ENCODE results near the gene FAXDC2.

FAXDC2 gene

DNA sequence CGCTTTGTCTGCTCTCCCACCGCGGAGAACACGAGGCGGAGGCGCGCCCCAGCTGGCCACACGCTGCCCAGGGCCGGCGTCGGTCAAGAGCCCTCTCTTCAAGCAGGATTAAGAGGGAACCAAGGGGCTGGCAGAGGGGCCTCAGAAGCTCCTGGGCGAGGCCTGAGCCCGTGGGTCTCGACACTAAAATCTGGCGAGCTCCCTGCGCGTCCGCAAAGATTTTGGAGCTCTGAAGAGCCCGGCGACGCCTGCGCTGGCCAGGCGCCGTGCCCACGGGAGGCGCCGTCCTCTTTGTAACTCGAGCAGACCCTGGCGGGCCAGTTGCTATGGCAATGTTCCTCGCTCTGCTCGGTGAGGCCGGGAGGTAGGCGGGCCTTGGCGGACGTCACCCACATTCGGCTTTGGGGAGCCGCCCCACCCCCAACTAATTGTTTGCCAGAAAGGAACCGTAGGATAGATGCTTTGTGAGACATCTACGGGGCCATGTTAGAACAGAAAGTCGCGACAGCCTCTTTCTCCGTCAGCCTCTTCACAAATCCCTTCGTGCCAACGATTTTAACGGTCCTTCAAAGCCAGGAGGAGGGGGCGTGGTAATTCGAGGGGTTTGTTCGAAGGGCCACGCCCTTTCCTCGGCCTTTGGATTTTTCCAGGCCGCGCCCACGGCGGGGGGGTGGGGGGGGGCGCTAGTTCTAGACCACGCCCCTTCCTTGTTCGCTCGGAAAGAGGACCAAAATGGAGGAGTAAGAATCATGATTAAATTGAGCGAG lies 7.3 kb upstream of the FAXDC2 start:
- H3K4me3 ChIP-seq (replicated peaks; ENCODE audit: low read depth, low read length): peak overlapping the region; percentile 85
- TF ChIP-seq, protein P1, sequence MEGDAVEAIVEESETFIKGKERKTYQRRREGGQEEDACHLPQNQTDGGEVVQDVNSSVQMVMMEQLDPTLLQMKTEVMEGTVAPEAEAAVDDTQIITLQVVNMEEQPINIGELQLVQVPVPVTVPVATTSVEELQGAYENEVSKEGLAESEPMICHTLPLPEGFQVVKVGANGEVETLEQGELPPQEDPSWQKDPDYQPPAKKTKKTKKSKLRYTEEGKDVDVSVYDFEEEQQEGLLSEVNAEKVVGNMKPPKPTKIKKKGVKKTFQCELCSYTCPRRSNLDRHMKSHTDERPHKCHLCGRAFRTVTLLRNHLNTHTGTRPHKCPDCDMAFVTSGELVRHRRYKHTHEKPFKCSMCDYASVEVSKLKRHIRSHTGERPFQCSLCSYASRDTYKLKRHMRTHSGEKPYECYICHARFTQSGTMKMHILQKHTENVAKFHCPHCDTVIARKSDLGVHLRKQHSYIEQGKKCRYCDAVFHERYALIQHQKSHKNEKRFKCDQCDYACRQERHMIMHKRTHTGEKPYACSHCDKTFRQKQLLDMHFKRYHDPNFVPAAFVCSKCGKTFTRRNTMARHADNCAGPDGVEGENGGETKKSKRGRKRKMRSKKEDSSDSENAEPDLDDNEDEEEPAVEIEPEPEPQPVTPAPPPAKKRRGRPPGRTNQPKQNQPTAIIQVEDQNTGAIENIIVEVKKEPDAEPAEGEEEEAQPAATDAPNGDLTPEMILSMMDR (IDR thresholded peaks at IDR 0.05; ENCODE audit: low read depth, low read length, missing control alignments): no peak
- peak; percentile 88 for DNase-seq (ENCODE audit: extremely low read depth, low read depth)

DNA sequence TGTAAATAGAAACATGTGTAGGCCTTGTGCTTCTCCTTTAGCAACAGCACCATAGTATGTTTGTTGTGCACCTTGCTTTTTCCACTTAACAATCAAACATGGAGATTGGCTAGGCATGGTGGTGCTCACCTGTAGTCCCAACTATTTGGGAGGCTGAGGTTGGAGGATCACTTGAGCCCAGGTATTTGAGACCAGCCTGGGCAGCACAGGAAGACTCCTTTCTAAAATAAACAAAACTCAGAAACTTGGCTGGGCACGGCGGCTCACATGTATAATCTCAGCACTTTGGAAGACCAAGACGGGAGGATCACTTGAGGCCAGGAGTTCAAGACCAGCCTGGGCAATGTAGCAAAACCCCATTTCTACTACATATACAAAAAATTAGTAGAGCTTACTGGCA lies 948 bp upstream of the FAXDC2 start:
- H3K4me3 ChIP-seq (replicated peaks; ENCODE audit: low read depth, low read length): no peak overlapping the region
- DNase-seq (ENCODE audit: extremely low read depth, low read depth): no peak
- TF ChIP-seq, protein P1 (IDR thresholded peaks at IDR 0.05; ENCODE audit: low read depth, low read length, missing control alignments): no peak

DNA sequence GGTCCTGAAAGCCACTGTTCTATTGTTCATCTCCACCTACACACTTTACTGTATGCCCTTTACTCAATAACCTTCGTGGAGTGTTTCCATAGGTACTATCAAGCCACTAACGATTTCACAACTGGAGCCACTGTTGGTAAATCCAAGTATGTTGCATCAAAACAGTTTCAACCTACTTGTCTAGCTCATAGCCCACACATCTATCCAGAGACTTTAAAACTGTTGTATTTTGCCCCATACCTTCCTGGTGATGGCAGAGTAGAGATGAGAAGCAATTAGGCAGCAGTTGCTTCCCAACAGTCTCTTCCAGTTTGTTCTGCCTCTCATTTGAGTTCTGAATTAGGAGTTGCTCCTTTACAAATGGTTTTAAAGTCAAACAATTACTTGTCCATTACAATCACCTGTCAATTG lies 607 bp downstream of the FAXDC2 start:
- TF ChIP-seq, protein P1 (IDR thresholded peaks at IDR 0.05; ENCODE audit: low read depth, low read length, missing control alignments): no peak
- H3K4me3 ChIP-seq (replicated peaks; ENCODE audit: low read depth, low read length): peak overlapping the region; percentile 47
- no peak for DNase-seq (ENCODE audit: extremely low read depth, low read depth)

DNA sequence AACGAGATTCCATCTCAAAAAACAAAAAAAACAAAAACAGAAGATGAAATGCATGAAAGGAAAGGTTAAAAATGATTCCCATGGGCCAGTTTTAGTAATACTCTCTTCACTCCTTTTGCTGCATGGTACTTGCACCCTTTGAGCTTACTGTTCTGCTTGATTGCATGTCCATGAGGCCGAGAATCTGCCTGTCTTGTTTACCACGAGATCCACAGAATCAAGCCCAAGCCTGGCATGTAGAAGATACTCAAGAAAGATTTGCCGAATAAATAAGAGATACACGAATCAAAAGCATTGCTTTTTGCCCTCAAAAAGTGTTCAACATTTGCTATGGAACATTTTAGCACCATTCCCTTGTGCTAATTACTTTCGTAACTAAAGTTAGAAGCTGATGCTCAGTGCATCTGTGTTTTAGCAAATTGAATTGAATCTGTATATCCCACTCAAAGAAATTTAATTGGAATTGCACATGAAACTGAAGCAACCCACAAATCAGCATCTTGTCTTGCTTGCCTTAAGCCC lies 1.1 kb downstream of the FAXDC2 start:
- no peak for DNase-seq (ENCODE audit: extremely low read depth, low read depth)
- TF ChIP-seq, protein P1 (IDR thresholded peaks at IDR 0.05; ENCODE audit: low read depth, low read length, missing control alignments): no peak
- peak overlapping the region; percentile 47 for H3K4me3 ChIP-seq (replicated peaks; ENCODE audit: low read depth, low read length)

DNA sequence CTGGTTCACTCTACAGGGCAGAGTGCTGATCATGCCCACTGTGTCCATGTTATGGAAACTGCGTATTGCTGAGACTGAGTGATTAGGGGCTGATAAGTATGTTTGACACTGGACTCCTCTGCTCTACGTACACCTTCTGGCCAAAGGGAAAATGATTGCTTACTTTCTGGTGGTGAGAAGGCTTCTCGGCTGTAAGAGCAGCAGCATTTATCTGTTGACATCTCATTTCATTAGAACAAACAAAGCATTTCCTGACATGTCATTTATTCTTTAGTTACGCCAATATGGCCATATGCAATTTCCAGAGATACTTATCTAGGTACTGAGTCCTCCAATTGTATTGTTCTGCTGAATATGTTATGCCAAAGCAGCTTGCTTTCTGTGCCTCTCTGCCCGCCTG lies 5.6 kb downstream of the FAXDC2 start:
- H3K4me3 ChIP-seq (replicated peaks; ENCODE audit: low read depth, low read length): no peak overlapping the region
- TF ChIP-seq, protein P1 (IDR thresholded peaks at IDR 0.05; ENCODE audit: low read depth, low read length, missing control alignments): no peak
- DNase-seq (ENCODE audit: extremely low read depth, low read depth): no peak

DNA sequence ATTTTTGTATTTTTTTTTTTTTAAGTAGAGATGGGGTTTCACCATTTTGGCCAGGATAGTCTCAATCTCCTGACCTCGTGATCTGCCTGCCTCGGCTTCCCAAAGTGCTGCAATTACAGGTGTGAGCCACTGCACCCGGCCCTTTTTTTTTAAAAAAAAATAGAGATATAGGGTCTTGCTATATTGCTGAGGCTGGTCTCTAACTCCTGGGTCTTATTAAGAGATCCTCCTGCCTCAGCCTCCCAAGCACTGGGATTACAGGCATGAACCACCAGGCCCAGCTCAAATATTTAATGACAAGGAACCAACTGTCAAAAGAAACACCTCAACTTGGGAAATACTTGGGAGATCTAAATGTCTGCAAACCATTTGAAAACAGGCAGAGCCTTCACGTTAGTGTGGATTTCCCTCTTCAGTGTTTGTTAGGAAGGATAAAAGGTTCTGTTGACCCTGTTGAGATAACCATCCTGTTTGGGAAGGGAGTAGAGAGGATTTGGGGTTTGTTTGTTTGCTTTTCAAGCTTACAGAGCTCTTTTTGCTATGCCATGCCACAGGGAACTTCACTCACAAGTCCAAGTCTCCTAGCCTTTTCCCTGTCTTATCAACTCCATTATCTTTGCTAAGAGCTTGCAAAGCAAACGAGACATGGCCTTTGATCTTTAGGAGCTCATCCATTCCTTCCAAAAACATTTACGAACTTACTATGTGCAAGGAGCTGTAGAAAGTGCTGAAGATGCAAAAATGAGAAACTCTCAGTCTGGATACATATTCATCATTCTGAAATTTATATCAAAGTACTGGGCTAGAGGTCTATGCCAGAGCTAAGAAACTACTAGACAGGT lies 7.5 kb downstream of the FAXDC2 start:
- H3K4me3 ChIP-seq (replicated peaks; ENCODE audit: low read depth, low read length): no peak overlapping the region
- no peak for DNase-seq (ENCODE audit: extremely low read depth, low read depth)
- TF ChIP-seq, protein P1 (IDR thresholded peaks at IDR 0.05; ENCODE audit: low read depth, low read length, missing control alignments): no peak
